H1 (cell line): ENCODE data around the gene FAM83G. TPM values are rescaled to one million over a fixed set of nuclear protein-coding genes. Genes with fewer than 3 reads are reported as not detected.

ENCODE experiments used
- CTCF ChIA-PET: fragments of 300-600 bp; sonication (Branson Sonifier 250); formaldehyde crosslinking; loops from one replicate; lab custom pipeline; 2021; ENCODE audit not compliant: partially characterized antibody; lab: Charles Lee
- POLR2A ChIA-PET: fragments of 300-600 bp; sonication (Branson Sonifier 250); formaldehyde crosslinking; loops from one replicate; lab custom pipeline; 2021; ENCODE audit warnings: inconsistent platforms; ENCODE audit not compliant: partially characterized antibody; lab: Charles Lee
- DNase-seq, 2 experiments: peaks; one replicate each; pipeline versions ENCODE4 v3.0.0 to v3.0.0-alpha.2; 2010 to 2022; ENCODE audit warnings: low spot score in 2 of 2, low read depth in 1 of 2, mixed read lengths in 1 of 2
- FAIRE-seq: peaks from 2 replicates; lab custom pipeline; 2011; peaks lifted over from hg19 to GRCh38; lab: Jason Lieb, UNC
- H2AFZ ChIP-seq: 2 replicates; pipeline ENCODE4 v1.8.1; 2012; ENCODE audit warnings: low read length, inconsistent platforms
- H2AK5ac ChIP-seq: 2 replicates; pipeline ENCODE4 v1.6.1; 2013; ENCODE audit warnings: low read depth, low read length
- H2BK120ac ChIP-seq: replicated peaks from 2 replicates; pipeline ENCODE3; 2013; ENCODE audit warnings: low read depth, low read length, inconsistent platforms
- H2BK12ac ChIP-seq: 2 replicates; pipeline ENCODE4 v1.6.1; 2013; ENCODE audit warnings: low read depth, low read length
- H2BK15ac ChIP-seq: 2 replicates; pipeline ENCODE4 v1.6.1; 2013; ENCODE audit warnings: low read length
- H2BK20ac ChIP-seq: 2 replicates; pipeline ENCODE4 v1.6.1; 2013; ENCODE audit warnings: low read length
- H2BK5ac ChIP-seq: 2 replicates; pipeline ENCODE4 v1.6.1; 2013; ENCODE audit warnings: low read depth, low read length
- H3K14ac ChIP-seq: 2 replicates; pipeline ENCODE4 v1.6.1; 2013; ENCODE audit warnings: inconsistent platforms; ENCODE audit not compliant: insufficient read length
- H3K18ac ChIP-seq: 2 replicates; pipeline ENCODE4 v1.6.1; 2013; ENCODE audit warnings: low read length; ENCODE audit errors: extremely low read depth
- H3K23ac ChIP-seq: 2 replicates; pipeline ENCODE4 v1.6.1; 2013; ENCODE audit warnings: inconsistent platforms; ENCODE audit not compliant: insufficient read length
- H3K23me2 ChIP-seq: 2 replicates; pipeline ENCODE4 v1.6.1; 2013; ENCODE audit warnings: low read depth, low read length
- H3K27ac ChIP-seq: 2 replicates; pipeline ENCODE4 v1.6.1; 2011; ENCODE audit warnings: low read depth, low read length, inconsistent platforms
- H3K27me3 ChIP-seq, 4 experiments: replicated peaks in 1 of 4; 1 replicate in 1 of 4; 2 replicates in 3 of 4; pipeline versions ENCODE4 v1.6.1 to v1.8.1; 2011 to 2013; ENCODE audit warnings: low read length in 3 of 4, mild to moderate bottlenecking in 3 of 4, inconsistent platforms in 2 of 4, mixed read lengths in 2 of 4, moderate library complexity in 1 of 4; ENCODE audit not compliant: control insufficient read depth in 3 of 4, insufficient read depth in 3 of 4; ENCODE audit errors: extremely low read depth in 1 of 4
- H3K36me3 ChIP-seq, 4 experiments: 2 replicates each; pipeline versions ENCODE4 v1.6.1 to v1.8.1; 2011 to 2013; ENCODE audit warnings: mild to moderate bottlenecking in 4 of 4, low read length in 3 of 4, moderate library complexity in 2 of 4, control low read depth in 1 of 4, inconsistent platforms in 1 of 4; ENCODE audit not compliant: insufficient read depth in 4 of 4, control insufficient read depth in 2 of 4
- H3K4ac ChIP-seq: replicated peaks from 2 replicates; pipeline ENCODE3; 2013; ENCODE audit warnings: low read length, low read depth, mixed read lengths, inconsistent platforms; ENCODE audit not compliant: insufficient read length
- H3K4me1 ChIP-seq, 4 experiments: replicated peaks in 1 of 4; 1 replicate in 1 of 4; 2 replicates in 3 of 4; pipeline versions ENCODE4 v1.6.1 to v1.8.1; 2011 to 2013; ENCODE audit warnings: low read length in 3 of 4, inconsistent platforms in 2 of 4, mixed read lengths in 1 of 4; ENCODE audit not compliant: insufficient read depth in 4 of 4, control insufficient read depth in 3 of 4
- H3K4me2 ChIP-seq, 2 experiments: 2 replicates each; pipeline versions ENCODE4 v1.6.1 to v1.8.1; 2011 to 2013; ENCODE audit warnings: low read depth in 2 of 2, low read length in 2 of 2, control low read depth in 1 of 2, inconsistent platforms in 1 of 2, mild to moderate bottlenecking in 1 of 2; ENCODE audit not compliant: insufficient read depth in 1 of 2
- H3K4me3 ChIP-seq, 4 experiments: fragments of 200-600, 300-600 bp in 1 of 4; sonication (generic), shearing (Covaris generic), sonication (Bioruptor Twin) in 1 of 4; 2 replicates each; pipeline versions ENCODE4 v1.5.1 to v1.8.1; 2011 to 2016; ENCODE audit warnings: low read length in 4 of 4, low read depth in 3 of 4, control low read depth in 2 of 4, inconsistent platforms in 2 of 4, mild to moderate bottlenecking in 2 of 4, mixed read lengths in 1 of 4, moderate library complexity in 1 of 4; ENCODE audit not compliant: insufficient read depth in 2 of 4; ENCODE audit errors: extremely low read depth in 1 of 4
- H3K56ac ChIP-seq: replicated peaks from 2 replicates; pipeline ENCODE3; 2013; ENCODE audit warnings: low read depth, mild to moderate bottlenecking, mixed read lengths, low read length, inconsistent platforms; ENCODE audit not compliant: insufficient read length
- H3K79me1 ChIP-seq: 2 replicates; pipeline ENCODE4 v1.6.1; 2013; ENCODE audit warnings: low read depth, low read length, control low read depth
- H3K79me2 ChIP-seq, 2 experiments: 2 replicates each; pipeline versions ENCODE4 v1.6.1 to v1.8.1; 2012 to 2013; ENCODE audit warnings: low read length in 2 of 2, mild to moderate bottlenecking in 2 of 2, inconsistent platforms in 1 of 2; ENCODE audit not compliant: insufficient read depth in 2 of 2, control insufficient read depth in 1 of 2
- H3K9ac ChIP-seq, 4 experiments: replicated peaks in 1 of 4; 1 replicate in 1 of 4; 2 replicates in 3 of 4; pipeline versions ENCODE4 v1.6.1 to v1.8.1; 2011 to 2013; ENCODE audit warnings: low read depth in 3 of 4, low read length in 3 of 4, control low read depth in 2 of 4, mild to moderate bottlenecking in 2 of 4, moderate library complexity in 2 of 4, inconsistent platforms in 1 of 4; ENCODE audit errors: extremely low read depth in 1 of 4
- H3K9me3 ChIP-seq, 2 experiments: 2 replicates each; pipeline versions ENCODE4 v1.6.1 to v1.8.1; 2012 to 2013; ENCODE audit warnings: mild to moderate bottlenecking in 2 of 2, moderate library complexity in 2 of 2, control low read depth in 1 of 2, inconsistent platforms in 1 of 2, low read depth in 1 of 2, low read length in 1 of 2, mixed read lengths in 1 of 2; ENCODE audit not compliant: insufficient read depth in 2 of 2
- H4K20me1 ChIP-seq, 2 experiments: replicated peaks in 1 of 2; 2 replicates each; pipeline versions ENCODE3 to v1.8.1; 2011 to 2013; ENCODE audit warnings: inconsistent platforms in 2 of 2, low read length in 2 of 2, mild to moderate bottlenecking in 1 of 2; ENCODE audit not compliant: insufficient read depth in 2 of 2, control insufficient read depth in 1 of 2
- H4K5ac ChIP-seq: 2 replicates; pipeline ENCODE4 v1.6.1; 2013; ENCODE audit warnings: low read length, low read depth, mixed read lengths, inconsistent platforms; ENCODE audit not compliant: insufficient read length
- H4K8ac ChIP-seq: 2 replicates; pipeline ENCODE4 v1.8.0; 2013; ENCODE audit warnings: mild to moderate bottlenecking, moderate library complexity, low read length, inconsistent platforms; ENCODE audit not compliant: insufficient read depth; ENCODE audit errors: extremely low read depth
- H4K91ac ChIP-seq: replicated peaks from 2 replicates; pipeline ENCODE3; 2013; ENCODE audit warnings: low read length, mixed read lengths, inconsistent platforms; ENCODE audit not compliant: insufficient read length
- CHD1 ChIP-seq: IDR thresholded peaks from 2 replicates; pipeline ENCODE4 v1.6.1; 2012; ENCODE audit warnings: low read depth, low read length, improper control_type of control experiment
- MAFK ChIP-seq: IDR thresholded peaks from 2 replicates; pipeline ENCODE4 v1.6.1; 2012; ENCODE audit warnings: low read depth, mild to moderate bottlenecking, improper control_type of control experiment, low read length
- PHF8 ChIP-seq: fragments of 200-600 bp; sonication (generic); conservative IDR thresholded peaks from 2 replicates; pipeline ENCODE4 v1.7.1; 2012; ENCODE audit warnings: low read depth, mild to moderate bottlenecking, inconsistent platforms, low read length, moderate library complexity
- POLR2AphosphoS5 ChIP-seq: IDR thresholded peaks from 2 replicates; pipeline ENCODE4 v1.6.1; 2011; ENCODE audit warnings: low read depth, low read length
- WGBS, 2 experiments: shearing (Covaris generic) in 1 of 2; methylation state at CpG; one replicate each; pipeline versions ENCODE4 v1.1.6 to v1.1.7; 2013 to 2015; ENCODE audit warnings: low lambda C conversion rate in 2 of 2, mixed read lengths in 2 of 2, inconsistent platforms in 1 of 2, low coverage in 1 of 2, missing lambda C conversion rate in 1 of 2; ENCODE audit not compliant: insufficient replicate concordance in 2 of 2, insufficient coverage in 1 of 2, insufficient read length in 1 of 2; ENCODE audit errors: extremely low coverage in 1 of 2, missing lambda C conversion rate in 1 of 2; 5-methylcytosine and 5-hydroxymethylcytosine counted together
- polyA plus RNA-seq, 7 experiments: library from polyadenylated mRNA; depleted of rRNA in 3 of 7; stranded (reverse) in 5 of 7; unstranded in 2 of 7; fragments of >200 nt in 5 of 7; fragments of 200-250 nt in 2 of 7; gene quantifications; 1 replicate in 5 of 7; 2 replicates in 1 of 7; 4 replicates in 1 of 7; pipeline versions ENCODE4 v1.2.1 to v1.2.3, GENCODE V29; 2011 to 2013; ENCODE audit warnings: missing spikeins in 2 of 7, mixed read lengths in 2 of 7
- total RNA-seq: library from RNA; stranded (reverse); fragmentation: NEBNext Ultra II Directional; extraction: Animal tissue kit (Norgen Biotek cat#: 25700); gene quantifications from 2 replicates; pipeline ENCODE4 v1.2.1, GENCODE V29; 2021

FAM83G gene
- total and polyA plus RNA-seq, 2 of the 8 experiments (the other 6 are each of a cell fraction or from before 2014, with no cell fraction given), result 15.4 to 29.0 TPM

- H3K14ac ChIP-seq, result no peak overlapping the region
- TF ChIP-seq PHF8 (no peak), POLR2AphosphoS5 (no peak), MAFK (no peak), CHD1 (no peak)
Measured at GRCh38 chr17:18959845-18960240, 44.7 kb downstream of the FAM83G start.

More at GRCh38 chr17:18959845-18960240, 44.7 kb downstream of the FAM83G start:
- Histone ChIP-seq H3K23ac (no peak overlapping the region), H3K4ac (no peak overlapping the region), H3K27ac (no peak overlapping the region), H3K18ac (no peak overlapping the region), H3K56ac (no peak overlapping the region), H3K79me2 (no peaks in the 10 kb centered on the region), H4K5ac (no peak overlapping the region), H3K4me3 (no peak overlapping the region), H3K23me2 (no peaks in the 10 kb centered on the region), H3K79me1 (no peaks in the 10 kb centered on the region), H2BK12ac (no peak overlapping the region), H3K9ac (no peak overlapping the region), H2AK5ac (no peak overlapping the region), H2BK20ac (no peak overlapping the region), H2BK15ac (no peak overlapping the region), H2BK5ac (no peak overlapping the region), H3K9me3 (no peaks in the 10 kb centered on the region), H3K36me3 (no peaks in the 10 kb centered on the region), H2AFZ (no peak overlapping the region), H3K27me3 (no peaks in the 10 kb centered on the region), H4K91ac (no peak overlapping the region), H4K8ac (no peak overlapping the region), H3K4me2 (no peak overlapping the region), H4K20me1 (no peaks in the 10 kb centered on the region), H2BK120ac (no peak overlapping the region), H3K4me1 (peaks cover 0 to 5% (median 0%) of the 10 kb centered on the region in 4 experiments; a peak in 2 of 7 replicates)
- FAIRE-seq (no peak), DNase-seq (no peak)
- WGBS, 2 experiments, result 75% methylated on average over 5 of the region's 5 CpGs; no CpG with 5 or more reads in 1 of the 2 experiments
- ChIA-PET CTCF (interaction anchor here (0.9 to 4.1 kb wide), 16 partner anchors 8 to 334 kb away, joined by 3 to 49 read pairs (median 10); partner anchors contain the start of gene SLC5A10), POLR2A (no interaction called here)
